Astrocyte (in vitro differentiated cells and primary cell): ENCODE data around the gene LRBA. TPM values are rescaled to one million over a fixed set of nuclear protein-coding genes. Genes with fewer than 3 reads are reported as not detected.

ENCODE experiments used
- DNase-seq: peaks from one replicate; pipeline ENCODE4 v3.0.0-alpha.2; 2010; ENCODE audit warnings: low read depth
- FAIRE-seq: peaks from 2 replicates; lab custom pipeline; 2011; peaks lifted over from hg19 to GRCh38; lab: Jason Lieb, UNC
- H2AFZ ChIP-seq: 2 replicates; pipeline ENCODE4 v1.6.0; 2012; ENCODE audit warnings: low read depth, low read length, inconsistent platforms
- H3K27ac ChIP-seq: 2 replicates; pipeline ENCODE4 v1.5.1; 2011; ENCODE audit warnings: low read depth, low read length, inconsistent platforms
- H3K27me3 ChIP-seq: 2 replicates; pipeline ENCODE4 v1.6.0; 2011; ENCODE audit warnings: low read length, inconsistent platforms; ENCODE audit not compliant: insufficient read depth
- H3K36me3 ChIP-seq: 2 replicates; pipeline ENCODE4 v1.5.1; 2011; ENCODE audit warnings: low read length, inconsistent platforms; ENCODE audit not compliant: insufficient read depth
- H3K4me1 ChIP-seq: 2 replicates; pipeline ENCODE4 v1.5.1; 2011; ENCODE audit warnings: low read length, inconsistent platforms; ENCODE audit not compliant: insufficient read depth
- H3K4me2 ChIP-seq: 2 replicates; pipeline ENCODE4 v1.6.0; 2012; ENCODE audit warnings: low read length, inconsistent platforms
- H3K4me3 ChIP-seq: 2 replicates; pipeline ENCODE4 v1.5.1; 2011; ENCODE audit warnings: low read depth, mild to moderate bottlenecking, low read length, inconsistent platforms; ENCODE audit not compliant: insufficient read depth
- H3K79me2 ChIP-seq: 2 replicates; pipeline ENCODE4 v1.6.0; 2012; ENCODE audit warnings: mild to moderate bottlenecking, low read length, inconsistent platforms; ENCODE audit not compliant: insufficient read depth
- H3K9ac ChIP-seq: 2 replicates; pipeline ENCODE4 v1.6.0; 2012; ENCODE audit warnings: mild to moderate bottlenecking, low read length, inconsistent platforms
- H3K9me3 ChIP-seq: 2 replicates; pipeline ENCODE4 v1.5.1; 2012; ENCODE audit warnings: low read depth, mild to moderate bottlenecking, low read length, inconsistent platforms; ENCODE audit not compliant: insufficient read depth
- H4K20me1 ChIP-seq: 2 replicates; pipeline ENCODE4 v1.6.0; 2012; ENCODE audit warnings: low read length, inconsistent platforms; ENCODE audit not compliant: insufficient read depth
- H3K27ac Mint-ChIP-seq: one replicate; pipeline ENCODE4 v1.8.0; 2021; ENCODE audit warnings: mild to moderate bottlenecking, mixed read lengths; ENCODE audit not compliant: unreplicated experiment
- H3K27me3 Mint-ChIP-seq: one replicate; pipeline ENCODE4 v1.8.0; 2021; ENCODE audit warnings: low read depth, mixed read lengths; ENCODE audit not compliant: unreplicated experiment
- H3K36me3 Mint-ChIP-seq: one replicate; pipeline ENCODE4 v1.8.0; 2021; ENCODE audit warnings: low read depth, mixed read lengths; ENCODE audit not compliant: unreplicated experiment
- H3K4me1 Mint-ChIP-seq: one replicate; pipeline ENCODE4 v1.8.0; 2021; ENCODE audit warnings: low read depth, mixed read lengths; ENCODE audit not compliant: unreplicated experiment
- H3K4me3 Mint-ChIP-seq: one replicate; pipeline ENCODE4 v1.8.0; 2021; ENCODE audit warnings: mild to moderate bottlenecking, moderate library complexity, mixed read lengths; ENCODE audit not compliant: unreplicated experiment
- H3K9me3 Mint-ChIP-seq: one replicate; pipeline ENCODE4 v1.8.0; 2021; ENCODE audit warnings: mild to moderate bottlenecking, mixed read lengths; ENCODE audit not compliant: unreplicated experiment
- CTCF ChIP-seq: IDR thresholded peaks from 2 replicates; pipeline ENCODE4 v1.5.1; 2011; ENCODE audit warnings: low read depth, mild to moderate bottlenecking, inconsistent platforms, low read length, moderate library complexity; ENCODE audit not compliant: insufficient read depth
- EZH2 ChIP-seq: IDR thresholded peaks from 2 replicates; pipeline ENCODE4 v1.6.1; 2012; ENCODE audit warnings: mild to moderate bottlenecking, low read length, inconsistent platforms; ENCODE audit not compliant: insufficient read depth
- total RNA-seq: library from RNA; stranded (reverse); gene quantifications from 2 replicates; pipeline ENCODE4 v1.2.1, GENCODE V29; 2021

Gene LRBA
- total RNA-seq, 1 donor from 2014 or later, result 25.3 TPM

DNA sequence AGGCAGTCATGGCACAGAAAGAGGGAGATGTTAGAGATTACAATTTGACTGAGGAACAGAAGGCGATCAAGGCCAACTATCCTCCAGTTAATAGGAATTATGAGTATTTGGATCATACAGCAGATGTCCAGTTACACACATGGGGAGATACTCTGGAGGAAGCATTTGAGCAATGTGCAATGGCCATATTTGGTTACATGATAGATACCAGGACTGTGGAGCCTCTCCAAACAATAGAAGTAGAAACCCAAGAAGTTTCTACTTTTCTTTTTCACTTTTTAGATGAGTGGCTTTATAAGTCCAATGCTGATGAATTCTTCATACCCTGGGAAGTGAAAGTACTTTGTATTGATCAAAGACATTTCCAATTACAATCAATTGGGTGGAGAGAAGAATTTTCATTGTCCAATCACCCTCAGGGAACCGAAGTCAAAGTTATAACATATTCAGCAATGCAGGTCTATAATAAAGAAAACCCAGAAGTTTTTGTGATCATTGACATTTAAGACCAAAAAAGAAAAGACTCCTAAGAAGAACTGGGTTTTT is 294.0 kb downstream of the LRBA start:
- H3K27ac Mint-ChIP-seq, result no peak overlapping the region
- H3K27me3 Mint-ChIP-seq, result no peaks in the 10 kb centered on the region
- no peak overlapping the region for H3K4me2 ChIP-seq
- H2AFZ ChIP-seq, result no peak overlapping the region
- H3K36me3 ChIP-seq, result no peaks in the 10 kb centered on the region
- no peaks in the 10 kb centered on the region for H3K79me2 ChIP-seq
- no peaks in the 10 kb centered on the region for H3K4me1 Mint-ChIP-seq
- FAIRE-seq (no peak), DNase-seq (no peak)
- H3K9me3 Mint-ChIP-seq, result no peaks in the 10 kb centered on the region
- H3K36me3 Mint-ChIP-seq, result peaks cover 3% of the 10 kb centered on the region
- no peak overlapping the region for H3K27ac ChIP-seq
- H3K4me3 ChIP-seq, result no peak overlapping the region
- no peaks in the 10 kb centered on the region for H3K27me3 ChIP-seq
- H3K9me3 ChIP-seq, result no peaks in the 10 kb centered on the region
- TF ChIP-seq EZH2, result no peak
- TF ChIP-seq CTCF, result no peak
- H3K4me3 Mint-ChIP-seq, result no peak overlapping the region
- H3K4me1 ChIP-seq, result no peaks in the 10 kb centered on the region
- no peak overlapping the region for H3K9ac ChIP-seq
- H4K20me1 ChIP-seq, result no peaks in the 10 kb centered on the region

DNA sequence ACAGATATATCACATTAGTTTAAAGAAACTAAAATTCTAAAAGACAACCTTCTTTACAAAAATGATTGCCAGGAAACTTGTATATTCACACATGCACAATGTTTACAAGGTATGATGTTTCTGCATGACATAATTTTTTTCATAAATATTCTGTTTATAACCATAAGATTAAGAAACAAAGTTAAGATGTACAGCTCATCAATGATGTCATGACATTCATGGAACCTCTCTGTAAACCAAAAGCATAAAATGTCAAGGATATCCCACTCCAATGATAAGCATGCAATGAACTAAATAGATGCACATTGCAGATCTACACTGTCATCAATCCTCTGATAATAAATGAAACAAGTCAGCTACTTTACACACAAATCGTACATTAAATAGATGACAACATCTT is 297.1 kb downstream of the LRBA start:
- H3K9me3 ChIP-seq, result no peaks in the 10 kb centered on the region
- H3K27ac ChIP-seq, result no peak overlapping the region
- H3K27me3 Mint-ChIP-seq, result no peaks in the 10 kb centered on the region
- FAIRE-seq, result no peak
- H3K9me3 Mint-ChIP-seq, result no peaks in the 10 kb centered on the region
- no peak for DNase-seq
- H3K27me3 ChIP-seq, result no peaks in the 10 kb centered on the region
- no peak overlapping the region for H3K4me3 Mint-ChIP-seq
- no peak overlapping the region for H3K4me2 ChIP-seq
- H3K4me3 ChIP-seq, result no peak overlapping the region
- no peaks in the 10 kb centered on the region for H3K4me1 ChIP-seq
- no peak overlapping the region for H3K9ac ChIP-seq
- H3K27ac Mint-ChIP-seq, result no peak overlapping the region
- no peak overlapping the region for H2AFZ ChIP-seq
- H3K36me3 ChIP-seq, result no peaks in the 10 kb centered on the region
- no peaks in the 10 kb centered on the region for H3K4me1 Mint-ChIP-seq
- H3K36me3 Mint-ChIP-seq, result no peaks in the 10 kb centered on the region
- no peaks in the 10 kb centered on the region for H3K79me2 ChIP-seq
- H4K20me1 ChIP-seq, result no peaks in the 10 kb centered on the region
- TF ChIP-seq CTCF (no peak), EZH2 (no peak)
